ENCODE data around the gene SNAI3.

Gene SNAI3

GRCh38 chr16:88658714-88659113, 27.6 kb downstream of the SNAI3 start:
- Histone ChIP-seq H3K27me3 (ENCODE audit: low read depth, low read length) (no peaks in the 10 kb centered on the region), H2AFZ (ENCODE audit: low read depth, low read length) (no peak overlapping the region), H3K4me1 (ENCODE audit: low read length) (peaks cover 8% of the 10 kb centered on the region), H3K27ac (ENCODE audit: low read length) (no peak overlapping the region), H4K20me1 (ENCODE audit: insufficient read depth, low read length) (peaks cover 33% of the 10 kb centered on the region), H3K9ac (ENCODE audit: low read length) (no peak overlapping the region), H3K36me3 (replicated peaks; ENCODE audit: low read depth, low read length) (peaks cover 44% of the 10 kb centered on the region), H3K4me3 (ENCODE audit: low read length) (no peak overlapping the region), H3K79me2 (ENCODE audit: low read length) (peaks cover 48% of the 10 kb centered on the region), H3K9me3 (ENCODE audit: insufficient read depth, low read length) (no peaks in the 10 kb centered on the region), H3K4me2 (ENCODE audit: low read length) (no peak overlapping the region)
- no peak for TF ChIP-seq CTCF (IDR thresholded peaks at IDR 0.05; ENCODE audit: low read depth, low read length)
- TF ChIP-seq EZH2phosphoT487 (IDR thresholded peaks at IDR 0.05; ENCODE audit: low read depth) = no peak

- H3K4me2 ChIP-seq (ENCODE audit: low read length) = no peak overlapping the region
- H3K27me3 ChIP-seq (ENCODE audit: low read depth, low read length) = no peaks in the 10 kb centered on the region
- no peak overlapping the region for H3K4me3 ChIP-seq (ENCODE audit: low read length)
- peaks cover 11% of the 10 kb centered on the region for H3K4me1 ChIP-seq (ENCODE audit: low read length)
- H3K79me2 ChIP-seq (ENCODE audit: low read length) = peaks cover 43% of the 10 kb centered on the region
- H3K9me3 ChIP-seq (ENCODE audit: insufficient read depth, low read length) = no peaks in the 10 kb centered on the region
- H3K36me3 ChIP-seq (replicated peaks; ENCODE audit: low read depth, low read length) = peaks cover 53% of the 10 kb centered on the region
- no peak for TF ChIP-seq CTCF (IDR thresholded peaks at IDR 0.05; ENCODE audit: low read depth, low read length)
- no peak for TF ChIP-seq EZH2phosphoT487 (IDR thresholded peaks at IDR 0.05; ENCODE audit: low read depth)
- no peak overlapping the region for H3K27ac ChIP-seq (ENCODE audit: low read length)
- no peak overlapping the region for H2AFZ ChIP-seq (ENCODE audit: low read depth, low read length)
- no peak overlapping the region for H3K9ac ChIP-seq (ENCODE audit: low read length)
- H4K20me1 ChIP-seq (ENCODE audit: insufficient read depth, low read length) = peaks cover 33% of the 10 kb centered on the region
These were observed 28.9 kb downstream of the SNAI3 start for GRCh38 chr16:88657371-88657770.

GRCh38 chr16:88656291-88656980, 29.9 kb downstream of the SNAI3 start:
- H3K9ac ChIP-seq (ENCODE audit: low read length) = no peak overlapping the region
- TF ChIP-seq CTCF (IDR thresholded peaks at IDR 0.05; ENCODE audit: low read depth, low read length) = no peak
- no peak for TF ChIP-seq EZH2phosphoT487 (IDR thresholded peaks at IDR 0.05; ENCODE audit: low read depth)
- no peaks in the 10 kb centered on the region for H3K9me3 ChIP-seq (ENCODE audit: insufficient read depth, low read length)
- H3K4me2 ChIP-seq (ENCODE audit: low read length) = no peak overlapping the region
- peaks cover 18% of the 10 kb centered on the region for H3K4me1 ChIP-seq (ENCODE audit: low read length)
- no peak overlapping the region for H3K4me3 ChIP-seq (ENCODE audit: low read length)
- no peak overlapping the region for H3K27ac ChIP-seq (ENCODE audit: low read length)
- peaks cover 55% of the 10 kb centered on the region for H3K36me3 ChIP-seq (replicated peaks; ENCODE audit: low read depth, low read length)
- peaks cover 32% of the 10 kb centered on the region for H4K20me1 ChIP-seq (ENCODE audit: insufficient read depth, low read length)
- no peak overlapping the region for H2AFZ ChIP-seq (ENCODE audit: low read depth, low read length)
- H3K79me2 ChIP-seq (ENCODE audit: low read length) = peaks cover 35% of the 10 kb centered on the region
- H3K27me3 ChIP-seq (ENCODE audit: low read depth, low read length) = no peaks in the 10 kb centered on the region

- Histone ChIP-seq H3K9ac (ENCODE audit: low read length) (no peak overlapping the region), H2AFZ (ENCODE audit: low read depth, low read length) (no peak overlapping the region), H3K36me3 (replicated peaks; ENCODE audit: low read depth, low read length) (peaks cover 52% of the 10 kb centered on the region)
These were observed 30.5 kb downstream of the SNAI3 start for GRCh38 chr16:88655733-88656281.

More at GRCh38 chr16:88655733-88656281, 30.5 kb downstream of the SNAI3 start:
- TF ChIP-seq CTCF (IDR thresholded peaks at IDR 0.05; ENCODE audit: low read depth, low read length) (no peak), EZH2phosphoT487 (IDR thresholded peaks at IDR 0.05; ENCODE audit: low read depth) (no peak)
- H3K27ac ChIP-seq (ENCODE audit: low read length) = no peak overlapping the region
- no peaks in the 10 kb centered on the region for H3K9me3 ChIP-seq (ENCODE audit: insufficient read depth, low read length)
- no peaks in the 10 kb centered on the region for H3K27me3 ChIP-seq (ENCODE audit: low read depth, low read length)
- H3K4me1 ChIP-seq (ENCODE audit: low read length) = peaks cover 14% of the 10 kb centered on the region
- peaks cover 29% of the 10 kb centered on the region for H3K79me2 ChIP-seq (ENCODE audit: low read length)
- H4K20me1 ChIP-seq (ENCODE audit: insufficient read depth, low read length) = peaks cover 27% of the 10 kb centered on the region
- H3K4me3 ChIP-seq (ENCODE audit: low read length) = no peak overlapping the region
- no peak overlapping the region for H3K4me2 ChIP-seq (ENCODE audit: low read length)

All from OCI-LY3 (cell line).